KMS-11 (cell line): ENCODE measurements around the gene SREBF1.

Source experiments
- H2AFZ ChIP-seq: fragments of 200-600 bp; sonication (generic); 2 replicates; pipeline ENCODE4 v1.6.1; 2016; ENCODE audit warnings: antibody characterized with exemption, mixed run types, low read depth
- H3K27ac ChIP-seq: fragments of 200-600 bp; sonication (generic); 2 replicates; pipeline ENCODE4 v1.6.1; 2016; ENCODE audit warnings: mild to moderate bottlenecking, mixed run types
- H3K27me3 ChIP-seq: fragments of 200-600 bp; sonication (generic); 2 replicates; pipeline ENCODE4 v1.6.1; 2017; ENCODE audit warnings: mild to moderate bottlenecking, low read depth, mixed run types, moderate library complexity; ENCODE audit not compliant: insufficient read depth
- H3K36me3 ChIP-seq: fragments of 200-600 bp; sonication (generic); 2 replicates; pipeline ENCODE4 v1.6.1; 2017; ENCODE audit warnings: mild to moderate bottlenecking, mixed run types; ENCODE audit not compliant: insufficient read depth
- H3K4me1 ChIP-seq: fragments of 200-600 bp; sonication (generic); 2 replicates; pipeline ENCODE4 v1.6.1; 2016; ENCODE audit warnings: mild to moderate bottlenecking, low read depth, mixed run types; ENCODE audit not compliant: poor library complexity, severe bottlenecking
- H3K4me2 ChIP-seq: fragments of 200-600 bp; sonication (generic); 2 replicates; pipeline ENCODE4 v1.7.0; 2016; ENCODE audit warnings: mild to moderate bottlenecking, mixed run types
- H3K4me3 ChIP-seq: fragments of 200-600 bp; sonication (generic); IDR thresholded peaks from 2 replicates; pipeline ENCODE4 v1.6.1; 2017; ENCODE audit warnings: low read depth, low read length, mixed read lengths; ENCODE audit not compliant: insufficient read depth
- H3K79me2 ChIP-seq: fragments of 200-600 bp; sonication (generic); 2 replicates; pipeline ENCODE4 v1.6.1; 2016; ENCODE audit warnings: low read depth, mixed run types; ENCODE audit not compliant: insufficient read depth
- H3K9ac ChIP-seq: fragments of 200-600 bp; sonication (generic); 2 replicates; pipeline ENCODE4 v1.6.1; 2016; ENCODE audit warnings: mild to moderate bottlenecking, mixed run types
- H4K20me1 ChIP-seq: fragments of 200-600 bp; sonication (generic); 2 replicates; pipeline ENCODE4 v1.6.1; 2016; ENCODE audit warnings: mild to moderate bottlenecking, mixed run types; ENCODE audit not compliant: insufficient read depth
- CTCF ChIP-seq: fragments of 200-600 bp; sonication (generic); conservative IDR thresholded peaks from 2 replicates; pipeline ENCODE4 v1.6.1; 2017; ENCODE audit warnings: low read depth, mild to moderate bottlenecking, antibody characterized with exemption, low read length, moderate library complexity, mixed read lengths

SREBF1 gene

GRCh38 chr17:17847726-17848125, 10.9 kb upstream of the SREBF1 start:
- H2AFZ ChIP-seq: no peak overlapping the region
- H3K9ac ChIP-seq: no peak overlapping the region
- no peak overlapping the region for H3K4me2 ChIP-seq

GRCh38 chr17:17847118-17847689, 10.4 kb upstream of the SREBF1 start:
- Histone ChIP-seq H4K20me1 (no peaks in the 10 kb centered on the region), H3K27ac (no peak overlapping the region), H3K4me3 (no peak overlapping the region), H3K27me3 (no peaks in the 10 kb centered on the region), H2AFZ (no peak overlapping the region), H3K4me1 (peaks cover 41% of the 10 kb centered on the region), H3K9ac (no peak overlapping the region), H3K4me2 (no peak overlapping the region), H3K36me3 (no peaks in the 10 kb centered on the region), H3K79me2 (no peaks in the 10 kb centered on the region)
- TF ChIP-seq CTCF: no peak

More at GRCh38 chr17:17847726-17848125, 10.9 kb upstream of the SREBF1 start:
- H3K36me3 ChIP-seq: no peaks in the 10 kb centered on the region
- no peaks in the 10 kb centered on the region for H4K20me1 ChIP-seq
- no peak for TF ChIP-seq CTCF
- no peaks in the 10 kb centered on the region for H3K27me3 ChIP-seq
- no peak overlapping the region for H3K4me3 ChIP-seq
- H3K27ac ChIP-seq: no peak overlapping the region
- peaks cover 41% of the 10 kb centered on the region for H3K4me1 ChIP-seq
- H3K79me2 ChIP-seq: no peaks in the 10 kb centered on the region

- Histone ChIP-seq H3K36me3 (no peaks in the 10 kb centered on the region), H3K4me2 (no peak overlapping the region), H3K4me3 (no peak overlapping the region), H3K4me1 (peaks cover 36% of the 10 kb centered on the region), H3K79me2 (no peaks in the 10 kb centered on the region), H4K20me1 (no peaks in the 10 kb centered on the region), H2AFZ (no peak overlapping the region), H3K27me3 (no peaks in the 10 kb centered on the region), H3K9ac (no peak overlapping the region), H3K27ac (no peak overlapping the region)
- no peak for TF ChIP-seq CTCF
Measured at GRCh38 chr17:17846645-17847044, 9.9 kb upstream of the SREBF1 start.

- no peaks in the 10 kb centered on the region for H3K79me2 ChIP-seq
- H3K27ac ChIP-seq: no peak overlapping the region
- no peak overlapping the region for H3K4me3 ChIP-seq
- no peak for TF ChIP-seq CTCF
- H3K4me2 ChIP-seq: no peak overlapping the region
- H2AFZ ChIP-seq: no peak overlapping the region
- H3K4me1 ChIP-seq: peaks cover 36% of the 10 kb centered on the region
- H3K36me3 ChIP-seq: no peaks in the 10 kb centered on the region
- H3K9ac ChIP-seq: no peak overlapping the region
- no peaks in the 10 kb centered on the region for H4K20me1 ChIP-seq
- no peaks in the 10 kb centered on the region for H3K27me3 ChIP-seq
Measured at GRCh38 chr17:17846003-17846402, 9.2 kb upstream of the SREBF1 start.
